MCF 10A (cell line): ENCODE results near the gene NAA10. TPM values are rescaled to one million over a fixed set of nuclear protein-coding genes. Genes with fewer than 3 reads are reported as not detected.

Source experiments
- BruUV-seq: library from RNA; stranded (reverse); fragments of 400-500 nt; replicated peaks from 2 replicates; lab custom pipeline; 2021; lab: Mats Ljungman, UMichigan
- CTCF ChIA-PET: fragments of 300-600 bp; sonication (Branson Sonifier 250); formaldehyde crosslinking; extraction: SDS; loops from one replicate; lab custom pipeline; 2021; ENCODE audit warnings: antibody characterized with exemption, inconsistent platforms; lab: Yijun Ruan, JAX
- POLR2A ChIA-PET: fragments of 300-600, 350-650 bp; sonication (Branson Sonifier 250); formaldehyde crosslinking; extraction: SDS; loops from one replicate; lab custom pipeline; 2020; ENCODE audit warnings: antibody characterized with exemption, inconsistent platforms; lab: Yijun Ruan, JAX
- DNase-seq: peaks from one replicate; pipeline ENCODE4 v3.0.0-alpha.2; 2018; ENCODE audit not compliant: unreplicated experiment
- H3K27ac Mint-ChIP-seq: one replicate; pipeline ENCODE4 v1.8.0; 2022; ENCODE audit warnings: mild to moderate bottlenecking, low read depth, mixed read lengths; ENCODE audit not compliant: unreplicated experiment
- H3K27me3 Mint-ChIP-seq: one replicate; pipeline ENCODE4 v1.8.0; 2022; ENCODE audit warnings: mixed read lengths; ENCODE audit not compliant: insufficient read depth, unreplicated experiment
- H3K36me3 Mint-ChIP-seq: one replicate; pipeline ENCODE4 v1.8.0; 2022; ENCODE audit warnings: mild to moderate bottlenecking, moderate library complexity, mixed read lengths; ENCODE audit not compliant: insufficient read depth, unreplicated experiment
- H3K4me1 Mint-ChIP-seq: one replicate; pipeline ENCODE4 v1.8.0; 2022; ENCODE audit warnings: mixed read lengths; ENCODE audit not compliant: insufficient read depth, unreplicated experiment
- H3K4me3 Mint-ChIP-seq: one replicate; pipeline ENCODE4 v1.8.0; 2022; ENCODE audit warnings: mild to moderate bottlenecking, moderate library complexity, mixed read lengths; ENCODE audit not compliant: unreplicated experiment
- H3K9me3 Mint-ChIP-seq: one replicate; pipeline ENCODE4 v1.8.0; 2022; ENCODE audit warnings: mixed read lengths; ENCODE audit not compliant: unreplicated experiment
- intact Hi-C: fragments of 100-400 bp; cut with micrococcal nuclease; formaldehyde crosslinking; loops from 2 replicates; pipeline ENCODE4 v1.14.1; 2022
- total RNA-seq: library from RNA; stranded (reverse); gene quantifications from 2 replicates; pipeline ENCODE4 v1.2.3, GENCODE V29; 2022
- TF ChIP-seq, protein P1 (sequence below): fragments of 200-600 bp; IDR thresholded peaks from one replicate; pipeline ENCODE4 v1.8.0; 2022; ENCODE audit warnings: antibody characterized with exemption, mild to moderate bottlenecking; ENCODE audit not compliant: unreplicated experiment

NAA10 gene
- total RNA-seq, 1 experiment from 2014 or later, result 166 TPM

- ChIA-PET POLR2A (no interaction called here), CTCF (interaction anchor here (0.6 kb wide), 1 partner anchor 124 kb away, joined by 3 read pairs; no protein-coding TSS in a partner anchor)
- H3K36me3 Mint-ChIP-seq, result no peaks in the 10 kb centered on the region
- no peak overlapping the region for H3K4me3 Mint-ChIP-seq
- H3K4me1 Mint-ChIP-seq, result no peaks in the 10 kb centered on the region
- peaks cover 28% of the 10 kb centered on the region for H3K27me3 Mint-ChIP-seq
- DNase-seq, result no peak
- no peaks in the 10 kb centered on the region for H3K9me3 Mint-ChIP-seq
- BruUV-seq, result no TSS peak
- TF ChIP-seq, protein P1, sequence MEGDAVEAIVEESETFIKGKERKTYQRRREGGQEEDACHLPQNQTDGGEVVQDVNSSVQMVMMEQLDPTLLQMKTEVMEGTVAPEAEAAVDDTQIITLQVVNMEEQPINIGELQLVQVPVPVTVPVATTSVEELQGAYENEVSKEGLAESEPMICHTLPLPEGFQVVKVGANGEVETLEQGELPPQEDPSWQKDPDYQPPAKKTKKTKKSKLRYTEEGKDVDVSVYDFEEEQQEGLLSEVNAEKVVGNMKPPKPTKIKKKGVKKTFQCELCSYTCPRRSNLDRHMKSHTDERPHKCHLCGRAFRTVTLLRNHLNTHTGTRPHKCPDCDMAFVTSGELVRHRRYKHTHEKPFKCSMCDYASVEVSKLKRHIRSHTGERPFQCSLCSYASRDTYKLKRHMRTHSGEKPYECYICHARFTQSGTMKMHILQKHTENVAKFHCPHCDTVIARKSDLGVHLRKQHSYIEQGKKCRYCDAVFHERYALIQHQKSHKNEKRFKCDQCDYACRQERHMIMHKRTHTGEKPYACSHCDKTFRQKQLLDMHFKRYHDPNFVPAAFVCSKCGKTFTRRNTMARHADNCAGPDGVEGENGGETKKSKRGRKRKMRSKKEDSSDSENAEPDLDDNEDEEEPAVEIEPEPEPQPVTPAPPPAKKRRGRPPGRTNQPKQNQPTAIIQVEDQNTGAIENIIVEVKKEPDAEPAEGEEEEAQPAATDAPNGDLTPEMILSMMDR, result no peak
- intact Hi-C loops, result no loop called here
- no peak overlapping the region for H3K27ac Mint-ChIP-seq
Measured at GRCh38 chrX:153886915-153887314, 47.9 kb downstream of the NAA10 start.

DNA sequence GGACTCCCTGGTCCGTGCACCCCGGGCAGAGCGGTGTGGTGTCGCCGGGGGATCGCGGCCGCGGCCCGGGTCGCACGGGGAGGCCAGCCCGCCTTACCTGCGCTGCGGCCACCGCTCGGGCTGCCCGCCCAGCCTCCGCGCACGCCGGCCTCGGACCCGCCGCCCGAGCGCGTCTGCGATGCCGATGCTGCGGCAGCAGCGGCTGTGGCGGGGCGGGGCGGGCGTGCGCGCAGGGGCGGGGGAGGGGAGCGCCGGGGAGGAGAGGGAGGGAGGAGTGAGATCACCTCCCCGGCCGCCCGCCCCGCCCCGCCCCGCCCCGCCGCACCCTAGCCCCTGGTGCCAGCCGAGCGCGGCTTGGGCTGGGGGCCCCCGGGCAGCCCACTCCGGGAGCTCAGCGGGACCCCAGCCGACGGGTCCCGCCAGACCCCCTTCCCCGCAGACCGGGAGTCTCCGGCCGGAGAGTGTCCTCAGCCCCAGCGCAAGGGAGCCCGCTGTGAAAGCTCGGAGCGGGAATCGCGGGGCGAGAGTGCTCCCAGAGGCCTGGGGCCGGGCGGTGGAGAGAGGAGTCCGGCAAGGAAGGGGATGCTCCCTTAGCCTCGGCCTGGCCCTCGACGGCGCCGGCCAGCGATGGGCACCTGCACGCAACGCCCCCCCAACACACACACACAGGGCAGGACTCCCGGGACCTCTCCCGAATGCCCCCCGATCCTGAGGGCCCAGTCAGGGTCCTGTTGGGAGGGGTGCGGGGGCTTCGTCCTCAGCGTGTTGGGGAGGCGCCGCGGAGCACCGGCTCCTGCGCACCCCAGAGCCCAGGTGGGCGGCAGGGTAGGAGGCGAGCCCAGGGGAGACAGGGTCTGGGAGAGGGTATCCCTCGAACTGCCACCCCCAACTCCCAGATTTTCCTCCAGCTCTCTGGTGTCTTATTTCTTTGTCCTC lies 48.6 kb downstream of the NAA10 start, which contains the start of gene L1CAM:
L1CAM (minus strand) TSS at position 206 of the 936 bp plus-strand sequence. CDS start 10,337 bp downstream, outside the sequence.
- no peak for DNase-seq
- Mint-ChIP-seq H3K36me3 (no peaks in the 10 kb centered on the region), H3K27ac (no peak within 1 kb of the TSS), H3K4me1 (no peaks in the 10 kb centered on the region), H3K4me3 (no peak within 1 kb of the TSS), H3K9me3 (no peaks in the 10 kb centered on the region), H3K27me3 (peaks cover 26% of the 10 kb centered on the region)
- TF ChIP-seq, protein P1, result no peak
- POLR2A ChIA-PET, result no interaction called here
- BruUV-seq, result no TSS peak
- intact Hi-C loops, result no loop called here
- CTCF ChIA-PET, result no interaction called here

DNA sequence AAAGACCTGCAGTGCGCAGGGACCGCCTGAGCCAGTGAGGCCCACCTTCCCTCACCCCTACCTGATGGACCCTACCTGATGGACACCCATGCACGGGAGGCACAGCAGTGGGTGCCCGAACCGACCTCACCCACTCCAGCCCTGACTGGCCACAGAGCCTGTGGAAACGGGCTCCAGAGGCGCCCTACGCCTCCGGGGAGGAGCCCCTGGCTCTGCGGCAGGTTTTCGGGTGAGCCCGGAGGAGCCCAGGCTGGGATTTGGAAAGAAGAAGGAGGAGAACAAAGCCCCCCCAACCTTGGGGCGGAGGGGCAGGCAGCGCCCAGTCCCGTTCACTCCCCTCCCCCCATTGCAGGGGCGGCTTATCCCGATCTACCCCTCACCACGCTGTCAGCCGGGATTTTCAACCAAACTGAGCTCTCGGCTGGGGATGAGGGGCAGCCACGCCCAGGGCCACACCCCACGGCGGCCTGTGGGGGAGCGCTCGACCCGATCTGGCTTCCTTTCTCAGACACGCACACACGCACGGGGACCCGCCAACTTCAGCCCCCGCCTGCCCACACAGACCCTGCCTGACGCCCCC lies 49.5 kb downstream of the NAA10 start:
- ChIA-PET CTCF (interaction anchor here (0.6 to 1.4 kb wide), 2 partner anchors 32 to 123 kb away, joined by 4 to 9 read pairs; no protein-coding TSS in a partner anchor), POLR2A (interaction anchor here (1.1 kb wide), 1 partner anchor 122 kb away, joined by 4 read pairs; no protein-coding TSS in a partner anchor)
- no TSS peak for BruUV-seq
- H3K27me3 Mint-ChIP-seq, result peaks cover 26% of the 10 kb centered on the region
- TF ChIP-seq, protein P1, result no peak
- no peak for DNase-seq
- no peak overlapping the region for H3K4me3 Mint-ChIP-seq
- H3K36me3 Mint-ChIP-seq, result no peaks in the 10 kb centered on the region
- no peaks in the 10 kb centered on the region for H3K4me1 Mint-ChIP-seq
- H3K27ac Mint-ChIP-seq, result no peak overlapping the region
- intact Hi-C loops, result no loop called here
- no peaks in the 10 kb centered on the region for H3K9me3 Mint-ChIP-seq

DNA sequence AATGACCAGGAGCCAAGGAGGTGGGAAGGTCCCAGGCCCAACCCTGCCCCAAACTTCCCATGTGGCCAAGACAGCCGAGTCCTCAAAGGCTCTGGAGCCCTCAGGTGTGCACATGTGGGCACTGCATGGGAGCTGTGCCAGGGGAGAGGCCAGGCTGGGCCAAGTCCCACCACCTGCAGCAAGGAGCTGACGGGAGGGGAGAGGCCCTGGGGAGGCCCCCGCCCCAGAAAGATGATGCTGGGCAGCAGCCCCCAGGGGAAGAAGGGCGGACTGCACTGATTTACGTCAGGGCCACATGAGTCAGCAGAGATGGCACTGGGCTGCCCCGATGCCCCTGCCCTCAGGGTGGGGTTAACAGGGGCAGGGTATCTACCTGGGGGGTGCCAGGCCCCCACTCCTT lies 50.2 kb downstream of the NAA10 start:
- no peaks in the 10 kb centered on the region for H3K9me3 Mint-ChIP-seq
- no peak overlapping the region for H3K27ac Mint-ChIP-seq
- intact Hi-C loops, result no loop called here
- H3K36me3 Mint-ChIP-seq, result no peaks in the 10 kb centered on the region
- H3K4me1 Mint-ChIP-seq, result no peaks in the 10 kb centered on the region
- TF ChIP-seq, protein P1, result peak; percentile 24
- peak; percentile 41 for DNase-seq
- no TSS peak for BruUV-seq
- POLR2A ChIA-PET, result interaction anchor here (1.1 kb wide), 1 partner anchor 121 kb away, joined by 4 read pairs; no protein-coding TSS in a partner anchor
- CTCF ChIA-PET, result interaction anchor here (0.5 to 1.4 kb wide), 3 partner anchors 32 to 122 kb away, joined by 3 to 9 read pairs (median 4); no protein-coding TSS in a partner anchor
- H3K4me3 Mint-ChIP-seq, result no peak overlapping the region
- H3K27me3 Mint-ChIP-seq, result peaks cover 29% of the 10 kb centered on the region
